ENCODE results near the gene FTO. TPM values are rescaled to one million over a fixed set of nuclear protein-coding genes. Genes with fewer than 3 reads are reported as not detected.

The FTO gene
- total RNA-seq, 1 donor from 2014 or later, result 70.5 TPM

DNA sequence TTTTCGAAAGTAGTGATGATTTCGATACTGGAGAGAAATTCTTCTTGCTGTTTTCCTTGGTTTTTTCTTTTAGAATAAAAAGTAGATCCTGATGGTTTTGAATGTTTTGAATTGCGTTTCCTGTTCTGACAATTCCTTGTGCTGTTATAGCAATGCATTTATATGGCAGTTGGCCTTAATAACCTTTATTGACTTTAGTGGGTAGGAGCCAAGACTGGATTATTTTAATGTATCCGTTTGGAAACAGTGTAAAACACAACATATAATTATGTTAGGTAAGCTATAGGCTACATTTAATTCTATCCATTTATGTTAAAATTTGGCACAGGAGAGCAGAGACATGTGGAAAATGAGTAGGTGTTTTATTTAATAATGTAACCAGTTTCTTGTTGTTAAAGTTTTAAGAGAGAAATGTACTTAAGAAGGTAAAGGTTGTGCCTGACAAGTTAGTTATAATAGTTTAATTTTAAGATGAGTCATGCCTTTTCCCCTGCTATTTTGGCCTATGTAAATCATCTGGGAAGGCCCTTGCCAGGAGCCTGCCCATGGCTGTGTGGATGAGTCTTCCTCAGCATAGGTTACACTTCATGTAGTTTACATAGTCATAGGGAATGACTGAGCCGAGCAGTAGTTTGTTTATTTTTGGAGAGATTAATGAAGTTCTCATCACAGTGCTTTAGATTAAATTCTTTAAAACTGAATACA, 189.9 kb downstream of the FTO start:
- TF ChIP-seq POLR2A (IDR thresholded peaks at IDR 0.05) (no peak), CTCF (IDR thresholded peaks at IDR 0.05) (no peak), POLR2AphosphoS5 (IDR thresholded peaks at IDR 0.05; ENCODE audit: insufficient read depth in 1 of 2, low read depth in 1 of 2) (peak in 1 of 2 donors; percentile 76)
- no peak for DNase-seq (ENCODE audit: extremely low spot score in 2 of 2)
- H3K9me3 ChIP-seq, result no peaks in the 10 kb centered on the region
- peaks cover 30% of the 10 kb centered on the region for H3K4me1 ChIP-seq
- no peak overlapping the region for H3K4me3 ChIP-seq
- H3K36me3 ChIP-seq, result no peaks in the 10 kb centered on the region
- no peak overlapping the region for H3K27ac ChIP-seq
- intact Hi-C loops (cut with DNase I), result no loop called here
- H3K27me3 ChIP-seq, result no peaks in the 10 kb centered on the region

DNA sequence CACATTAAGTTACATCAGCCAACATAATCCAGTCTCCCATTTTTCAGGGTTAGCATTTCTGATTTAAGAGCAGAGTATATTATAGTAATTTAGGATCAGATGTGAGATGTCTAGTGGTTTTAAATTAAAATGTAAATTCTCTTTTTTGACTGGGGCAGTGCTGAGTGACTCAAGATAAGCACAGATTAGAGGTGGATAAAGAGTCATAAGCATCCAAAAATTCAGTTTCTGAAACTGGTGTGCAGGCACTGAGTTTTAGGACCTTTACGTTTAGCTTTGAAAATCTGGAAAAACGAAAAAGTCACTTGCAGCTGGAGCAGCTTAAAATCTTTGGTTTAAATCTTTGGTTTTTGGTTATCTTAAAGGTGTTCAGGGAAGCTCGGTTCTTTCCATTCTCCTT, 190.7 kb downstream of the FTO start:
- peaks cover 38% of the 10 kb centered on the region for H3K4me1 ChIP-seq
- H3K4me3 ChIP-seq, result no peak overlapping the region
- intact Hi-C loops (cut with DNase I), result no loop called here
- H3K27me3 ChIP-seq, result no peaks in the 10 kb centered on the region
- no peak overlapping the region for H3K27ac ChIP-seq
- no peaks in the 10 kb centered on the region for H3K36me3 ChIP-seq
- no peaks in the 10 kb centered on the region for H3K9me3 ChIP-seq
- TF ChIP-seq POLR2AphosphoS5 (IDR thresholded peaks at IDR 0.05; ENCODE audit: insufficient read depth in 1 of 2, low read depth in 1 of 2) (no peak), CTCF (IDR thresholded peaks at IDR 0.05) (no peak), POLR2A (IDR thresholded peaks at IDR 0.05) (no peak)
- no peak for DNase-seq (ENCODE audit: extremely low spot score in 2 of 2)

GRCh38 chr16:53895433-53895832, 191.5 kb downstream of the FTO start:
- DNase-seq (ENCODE audit: extremely low spot score in 2 of 2), result no peak
- Histone ChIP-seq H3K4me1 (peaks cover 41% of the 10 kb centered on the region), H3K36me3 (no peaks in the 10 kb centered on the region), H3K27ac (no peak overlapping the region), H3K9me3 (no peaks in the 10 kb centered on the region), H3K27me3 (no peaks in the 10 kb centered on the region), H3K4me3 (no peak overlapping the region)
- no peak for TF ChIP-seq POLR2A (IDR thresholded peaks at IDR 0.05)
- no peak for TF ChIP-seq POLR2AphosphoS5 (IDR thresholded peaks at IDR 0.05; ENCODE audit: insufficient read depth in 1 of 2, low read depth in 1 of 2)
- TF ChIP-seq CTCF (IDR thresholded peaks at IDR 0.05), result no peak
- intact Hi-C loops (cut with DNase I), result no loop called here

- no peak overlapping the region for H3K4me3 ChIP-seq
- TF ChIP-seq CTCF (IDR thresholded peaks at IDR 0.05) (no peak), POLR2A (IDR thresholded peaks at IDR 0.05) (no peak), POLR2AphosphoS5 (IDR thresholded peaks at IDR 0.05; ENCODE audit: insufficient read depth in 1 of 2, low read depth in 1 of 2) (no peak)
- peaks cover 41% of the 10 kb centered on the region for H3K4me1 ChIP-seq
- H3K36me3 ChIP-seq, result no peaks in the 10 kb centered on the region
- intact Hi-C loops (cut with DNase I), result no loop called here
- H3K9me3 ChIP-seq, result no peaks in the 10 kb centered on the region
- no peak for DNase-seq (ENCODE audit: extremely low spot score in 2 of 2)
- H3K27me3 ChIP-seq, result no peaks in the 10 kb centered on the region
- no peak overlapping the region for H3K27ac ChIP-seq
These were observed 191.9 kb downstream of the FTO start for GRCh38 chr16:53895851-53896250.

DNA sequence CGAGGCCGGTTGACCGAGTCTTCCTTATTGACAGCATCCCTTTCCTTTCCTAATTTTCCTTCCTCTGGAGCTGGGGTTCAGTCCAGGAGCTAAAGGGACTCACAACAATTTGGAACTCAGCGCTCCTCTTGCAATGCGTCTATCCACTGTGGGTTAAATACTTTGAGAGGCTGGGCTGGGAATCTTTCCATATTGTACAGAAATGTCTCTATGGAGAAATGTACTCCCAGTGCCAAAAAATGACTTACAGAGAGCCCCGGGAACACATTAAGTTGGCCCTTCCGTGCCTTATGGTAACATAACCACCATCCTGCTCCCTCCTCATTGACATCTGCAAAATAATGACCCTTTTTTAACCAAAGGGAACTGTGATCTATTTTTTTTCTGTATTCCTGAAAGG, 192.8 kb downstream of the FTO start:
- Histone ChIP-seq H3K27me3 (no peaks in the 10 kb centered on the region), H3K9me3 (no peaks in the 10 kb centered on the region), H3K27ac (no peak overlapping the region), H3K36me3 (no peaks in the 10 kb centered on the region), H3K4me1 (peaks cover 41% of the 10 kb centered on the region), H3K4me3 (no peak overlapping the region)
- TF ChIP-seq POLR2AphosphoS5 (IDR thresholded peaks at IDR 0.05; ENCODE audit: insufficient read depth in 1 of 2, low read depth in 1 of 2) (no peak), CTCF (IDR thresholded peaks at IDR 0.05) (no peak), POLR2A (IDR thresholded peaks at IDR 0.05) (no peak)
- no peak for DNase-seq (ENCODE audit: extremely low spot score in 2 of 2)
- intact Hi-C loops (cut with DNase I), result no loop called here
